Stimulated activated CD4-positive, alpha-beta T cell treated with anti-CD3 and anti-CD28 coated beads, Interleukin-4, amount 100 ng/mL, for 48 hours (primary cell): ENCODE measurements around the gene WDR70.
"Not testable (repeated sequence)": the region's sequence is repeated elsewhere in the genome, so short reads cannot be mapped to it uniquely, and the experiment has no call there.

ENCODE experiments used
- DNase-seq, 2 donors: peaks; one replicate each; pipeline ENCODE4 v3.0.0-alpha.2; 2020; ENCODE audit warnings: low read depth in 2 of 2

Gene WDR70

DNA sequence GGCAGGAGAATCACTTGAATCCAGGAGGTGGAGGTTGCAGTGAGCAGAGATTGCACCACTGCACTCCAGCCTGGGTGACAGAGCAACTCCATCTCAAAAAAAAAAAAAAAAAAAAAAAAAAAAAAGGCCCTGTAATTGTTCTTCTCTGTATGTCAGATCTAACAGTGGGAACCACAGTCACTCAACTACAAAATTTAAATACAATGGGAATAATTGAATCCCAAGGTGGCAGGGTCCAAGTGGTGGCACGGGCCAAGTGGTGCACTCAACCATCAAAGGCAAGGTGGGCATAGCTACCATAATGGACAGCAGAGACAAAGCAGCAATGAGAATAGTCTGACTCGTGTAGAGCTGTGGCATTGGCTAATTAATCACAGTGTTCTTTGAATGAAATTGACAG lies 416.2 kb downstream of the WDR70 start:
- not testable (repeated sequence) for DNase-seq

DNA sequence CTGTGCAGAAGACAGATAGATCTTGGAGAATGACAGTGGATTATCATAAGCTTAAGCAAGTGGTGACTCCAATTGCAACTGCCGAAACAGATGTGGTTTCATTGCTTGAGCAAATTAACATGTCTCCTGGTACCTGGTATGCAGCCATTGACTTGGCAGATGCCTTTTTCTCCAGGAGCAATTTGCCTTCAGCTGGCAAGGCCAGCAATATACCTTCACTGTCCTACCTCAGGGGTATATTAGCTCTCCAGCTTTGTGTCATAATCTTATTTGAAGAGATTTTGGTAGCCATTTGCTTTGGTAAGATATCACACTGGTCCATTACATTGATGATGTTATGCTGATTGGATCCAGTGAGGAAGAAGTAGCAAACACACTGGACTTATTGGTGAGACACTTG lies 417.3 kb downstream of the WDR70 start:
- DNase-seq: not testable (repeated sequence)

DNA sequence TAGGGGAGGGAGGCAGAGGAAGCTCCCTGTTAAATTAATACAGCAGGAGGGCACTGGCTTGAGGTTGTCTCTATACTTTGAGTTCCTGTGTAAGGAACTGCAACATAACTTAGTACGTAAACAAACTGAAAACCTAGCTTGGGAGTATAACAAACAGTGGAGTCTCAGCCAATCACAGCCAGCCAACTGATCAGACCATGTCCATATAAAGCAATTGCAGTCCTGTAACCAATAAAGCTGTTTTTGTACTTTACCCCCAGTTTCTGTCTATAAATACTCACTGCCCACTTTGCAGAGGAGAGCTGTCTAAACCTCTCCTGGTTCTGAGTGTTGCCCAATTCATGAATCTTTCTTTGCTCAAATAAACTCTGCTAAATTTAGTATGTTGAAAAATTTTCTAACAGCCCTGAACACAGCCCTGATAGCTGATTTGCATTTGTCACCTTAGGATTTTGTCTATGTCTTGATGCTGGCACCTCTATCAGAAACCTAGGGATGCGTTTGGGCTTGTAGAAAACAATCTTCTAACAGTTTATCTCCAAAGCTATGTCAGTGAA lies 420.8 kb downstream of the WDR70 start:
- no peak for DNase-seq

DNA sequence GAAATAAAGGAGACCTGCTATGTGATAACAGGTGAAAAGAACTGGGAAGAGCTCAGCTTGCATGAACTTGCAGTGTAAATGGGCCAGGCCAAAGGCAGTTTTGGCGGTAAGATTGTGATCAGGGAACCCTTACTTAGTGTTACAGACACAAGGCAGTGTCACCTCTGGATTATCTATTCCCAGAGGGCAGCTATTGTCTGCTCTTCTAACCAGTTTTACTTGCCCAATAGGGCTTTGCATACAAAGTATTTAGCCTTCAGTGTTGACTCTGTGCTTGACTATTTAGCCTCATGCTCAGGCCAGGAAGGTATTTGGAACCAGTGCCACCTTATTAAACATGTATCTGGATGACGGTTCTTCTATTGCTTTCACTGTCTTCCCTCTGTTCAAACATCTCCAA lies 422.4 kb downstream of the WDR70 start:
- no peak for DNase-seq
